ENCODE measurements around the gene IMMT. TPM values are rescaled to one million over a fixed set of nuclear protein-coding genes. Genes with fewer than 3 reads are reported as not detected.

The IMMT gene
- total RNA-seq, 1 experiment from 2014 or later, result 73.1 TPM

- H3K36me3 ChIP-seq, result peaks cover 91% of the 10 kb centered on the region
- no peaks in the 10 kb centered on the region for H3K9me3 ChIP-seq (replicated peaks)
These were observed 20.8 kb downstream of the IMMT start for GRCh38 chr2:86174445-86174844.

GRCh38 chr2:86172610-86173009 is 22.7 kb downstream of the IMMT start:
- no peaks in the 10 kb centered on the region for H3K4me1 ChIP-seq (replicated peaks)
- no peaks in the 10 kb centered on the region for H3K27me3 ChIP-seq (replicated peaks)
- no peak for DNase-seq (ENCODE audit: low read depth in 1 of 2, low spot score in 2 of 2)
- H3K27ac ChIP-seq, result no peak overlapping the region
- peaks cover 91% of the 10 kb centered on the region for H3K36me3 ChIP-seq
- no peaks in the 10 kb centered on the region for H3K9me3 ChIP-seq (replicated peaks)
- H3K4me3 ChIP-seq, result no peak overlapping the region

More at GRCh38 chr2:86174445-86174844, 20.8 kb downstream of the IMMT start:
- H3K4me3 ChIP-seq, result no peak overlapping the region
- no peaks in the 10 kb centered on the region for H3K4me1 ChIP-seq (replicated peaks)
- H3K27me3 ChIP-seq (replicated peaks), result no peaks in the 10 kb centered on the region
- no peak overlapping the region for H3K27ac ChIP-seq
- no peak for DNase-seq (ENCODE audit: low read depth in 1 of 2, low spot score in 2 of 2)

DNA sequence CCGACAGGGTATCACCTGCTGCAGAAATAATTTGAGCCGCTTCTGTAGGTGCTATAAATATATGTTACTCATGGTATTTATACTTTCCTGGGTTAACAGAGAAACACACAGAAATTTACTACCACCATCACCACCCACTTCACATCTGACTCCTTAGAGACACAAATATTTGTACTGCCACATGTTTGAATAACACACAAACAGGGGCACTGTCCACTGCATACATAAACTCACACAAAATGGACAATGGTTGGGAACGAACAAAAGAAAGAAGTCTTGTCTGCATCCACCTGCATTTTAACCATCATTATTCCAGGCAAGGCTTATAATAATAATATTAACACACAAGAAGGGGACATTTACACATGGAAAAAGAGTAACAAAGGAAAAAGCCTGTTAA is 24.0 kb downstream of the IMMT start:
- H3K27ac ChIP-seq, result no peak overlapping the region
- peaks cover 79% of the 10 kb centered on the region for H3K36me3 ChIP-seq
- H3K4me1 ChIP-seq (replicated peaks), result no peaks in the 10 kb centered on the region
- H3K9me3 ChIP-seq (replicated peaks), result no peaks in the 10 kb centered on the region
- DNase-seq (ENCODE audit: low read depth in 1 of 2, low spot score in 2 of 2), result no peak
- no peak overlapping the region for H3K4me3 ChIP-seq
- no peaks in the 10 kb centered on the region for H3K27me3 ChIP-seq (replicated peaks)

- Histone ChIP-seq H3K27me3 (replicated peaks) (no peaks in the 10 kb centered on the region), H3K4me1 (replicated peaks) (no peaks in the 10 kb centered on the region), H3K4me3 (no peak overlapping the region), H3K36me3 (peaks cover 76% of the 10 kb centered on the region), H3K9me3 (replicated peaks) (no peaks in the 10 kb centered on the region), H3K27ac (no peak overlapping the region)
- DNase-seq (ENCODE audit: low read depth in 1 of 2, low spot score in 2 of 2), result no peak
These were observed 24.8 kb downstream of the IMMT start for GRCh38 chr2:86170449-86170848.

GRCh38 chr2:86160156-86160952 is 34.9 kb downstream of the IMMT start:
- Histone ChIP-seq H3K27me3 (replicated peaks) (no peaks in the 10 kb centered on the region), H3K9me3 (replicated peaks) (no peaks in the 10 kb centered on the region), H3K4me1 (replicated peaks) (no peaks in the 10 kb centered on the region), H3K27ac (no peak overlapping the region), H3K36me3 (peaks cover 85% of the 10 kb centered on the region), H3K4me3 (no peak overlapping the region)
- no peak for DNase-seq (ENCODE audit: low read depth in 1 of 2, low spot score in 2 of 2)

DNA sequence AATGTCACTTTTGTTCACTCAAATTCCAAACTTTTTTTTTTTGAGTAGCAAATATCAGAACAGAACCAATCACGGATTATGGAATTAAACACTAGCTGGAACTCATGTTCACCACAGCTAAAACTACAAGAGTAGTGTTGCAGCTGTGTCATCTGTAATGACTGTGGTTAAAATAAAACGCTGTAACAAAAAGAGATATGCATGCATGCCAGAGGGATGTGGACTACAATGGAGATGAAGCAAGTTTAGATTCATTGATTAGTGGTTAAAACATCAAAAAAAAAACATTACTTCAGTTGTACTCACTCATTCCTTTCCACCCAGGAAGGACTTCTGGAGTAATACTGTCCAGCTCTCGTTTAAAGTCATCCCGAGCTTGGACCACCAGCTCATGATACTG is 37.0 kb downstream of the IMMT start:
- Histone ChIP-seq H3K4me1 (replicated peaks) (no peaks in the 10 kb centered on the region), H3K9me3 (replicated peaks) (no peaks in the 10 kb centered on the region), H3K36me3 (peaks cover 77% of the 10 kb centered on the region), H3K27ac (no peak overlapping the region), H3K4me3 (no peak overlapping the region), H3K27me3 (replicated peaks) (no peaks in the 10 kb centered on the region)
- DNase-seq (ENCODE audit: low read depth in 1 of 2, low spot score in 2 of 2), result no peak

- no peak for DNase-seq (ENCODE audit: low read depth in 1 of 2, low spot score in 2 of 2)
- H3K4me3 ChIP-seq, result no peak overlapping the region
- no peaks in the 10 kb centered on the region for H3K4me1 ChIP-seq (replicated peaks)
- no peaks in the 10 kb centered on the region for H3K27me3 ChIP-seq (replicated peaks)
- no peak overlapping the region for H3K27ac ChIP-seq
- no peaks in the 10 kb centered on the region for H3K9me3 ChIP-seq (replicated peaks)
- peaks cover 74% of the 10 kb centered on the region for H3K36me3 ChIP-seq
These were observed 38.2 kb downstream of the IMMT start for GRCh38 chr2:86157009-86157556.

GRCh38 chr2:86150502-86150901 is 44.8 kb downstream of the IMMT start:
- Histone ChIP-seq H3K4me1 (replicated peaks) (no peaks in the 10 kb centered on the region), H3K27me3 (replicated peaks) (no peaks in the 10 kb centered on the region), H3K36me3 (peaks cover 76% of the 10 kb centered on the region), H3K4me3 (no peak overlapping the region), H3K27ac (no peak overlapping the region), H3K9me3 (replicated peaks) (no peaks in the 10 kb centered on the region)
- no peak for DNase-seq (ENCODE audit: low read depth in 1 of 2, low spot score in 2 of 2)

- Histone ChIP-seq H3K36me3 (peaks cover 89% of the 10 kb centered on the region), H3K4me3 (no peak overlapping the region), H3K27me3 (replicated peaks) (no peaks in the 10 kb centered on the region), H3K9me3 (replicated peaks) (no peaks in the 10 kb centered on the region), H3K4me1 (replicated peaks) (no peaks in the 10 kb centered on the region), H3K27ac (no peak overlapping the region)
- no peak for DNase-seq (ENCODE audit: low read depth in 1 of 2, low spot score in 2 of 2)
These were observed 47.5 kb downstream of the IMMT start for GRCh38 chr2:86147793-86148192.

- no peaks in the 10 kb centered on the region for H3K27me3 ChIP-seq (replicated peaks)
- H3K4me1 ChIP-seq (replicated peaks), result no peaks in the 10 kb centered on the region
- no peaks in the 10 kb centered on the region for H3K9me3 ChIP-seq (replicated peaks)
- H3K36me3 ChIP-seq, result peaks cover 92% of the 10 kb centered on the region
- H3K27ac ChIP-seq, result no peak overlapping the region
- no peak for DNase-seq (ENCODE audit: low read depth in 1 of 2, low spot score in 2 of 2)
- H3K4me3 ChIP-seq, result no peak overlapping the region
These were observed 51.2 kb downstream of the IMMT start for GRCh38 chr2:86143926-86144685.

DNA sequence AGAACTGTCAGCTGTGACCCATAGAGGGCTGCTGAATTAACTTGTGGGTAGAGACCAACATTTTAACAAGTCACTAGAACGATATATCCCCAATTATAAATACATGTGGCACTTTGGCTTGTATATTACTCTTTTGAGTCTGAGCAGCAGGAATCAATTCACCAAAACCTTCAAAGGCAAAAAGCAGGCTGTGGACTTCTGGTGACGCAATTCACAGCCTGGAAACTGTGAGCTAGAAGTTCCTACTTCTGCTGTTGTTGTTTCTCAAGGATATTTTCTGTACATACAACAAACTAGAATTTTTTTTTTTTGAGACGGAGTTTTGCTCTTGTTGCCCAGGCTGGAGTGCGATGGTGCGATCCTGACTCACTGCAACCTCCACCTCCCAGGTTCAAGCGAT is 52.0 kb downstream of the IMMT start:
- Histone ChIP-seq H3K27me3 (replicated peaks) (no peaks in the 10 kb centered on the region), H3K4me3 (no peak overlapping the region), H3K27ac (no peak overlapping the region), H3K9me3 (replicated peaks) (no peaks in the 10 kb centered on the region), H3K4me1 (replicated peaks) (no peaks in the 10 kb centered on the region), H3K36me3 (peaks cover 92% of the 10 kb centered on the region)
- DNase-seq (ENCODE audit: low read depth in 1 of 2, low spot score in 2 of 2), result no peak

GRCh38 chr2:86142436-86143257 is 52.6 kb downstream of the IMMT start:
- Histone ChIP-seq H3K9me3 (replicated peaks) (no peaks in the 10 kb centered on the region), H3K36me3 (peaks cover 92% of the 10 kb centered on the region)
- DNase-seq (ENCODE audit: low read depth in 1 of 2, low spot score in 2 of 2), result no peak

DNA sequence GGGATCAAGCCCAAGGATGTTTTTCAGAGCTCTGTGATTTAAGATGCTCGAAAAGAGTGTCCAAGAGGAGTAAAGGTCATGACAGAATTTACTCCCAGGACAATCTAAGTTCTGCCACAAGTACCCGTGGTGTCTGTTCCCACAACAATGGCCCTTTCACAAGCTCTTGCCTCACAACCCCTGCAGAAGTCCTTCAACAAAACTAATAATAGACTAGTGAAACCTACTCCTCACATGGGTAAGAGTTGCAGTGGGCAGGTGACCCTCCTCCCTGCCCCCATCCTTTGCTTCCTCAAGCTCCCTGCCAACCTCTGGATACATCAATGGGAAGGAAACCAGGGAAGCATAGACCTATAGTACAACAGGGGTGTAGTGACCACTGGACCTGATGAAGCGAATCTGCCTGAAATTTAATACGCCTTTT is 54.3 kb downstream of the IMMT start:
- Histone ChIP-seq H3K27ac (no peak overlapping the region), H3K27me3 (replicated peaks) (no peaks in the 10 kb centered on the region), H3K4me1 (replicated peaks) (no peaks in the 10 kb centered on the region), H3K36me3 (peaks cover 95% of the 10 kb centered on the region), H3K4me3 (no peak overlapping the region), H3K9me3 (replicated peaks) (no peaks in the 10 kb centered on the region)
- no peak for DNase-seq (ENCODE audit: low read depth in 1 of 2, low spot score in 2 of 2)

More at GRCh38 chr2:86142436-86143257, 52.6 kb downstream of the IMMT start:
- no peak overlapping the region for H3K27ac ChIP-seq
- no peaks in the 10 kb centered on the region for H3K27me3 ChIP-seq (replicated peaks)
- no peaks in the 10 kb centered on the region for H3K4me1 ChIP-seq (replicated peaks)
- no peak overlapping the region for H3K4me3 ChIP-seq
